RWPE2 (cell line): Measurements from ENCODE around the gene MAX.

Experiments
- ATAC-seq: fragments of 200-7000 bp; cut with Tn5 transposase; 3 replicates; pipeline ENCODE4 v1.9.1; 2021; ENCODE audit warnings: low read depth
- DNase-seq: peaks from one replicate; pipeline ENCODE4 v3.0.0-alpha.2; 2020; ENCODE audit warnings: low spot score
- H3K27ac ChIP-seq: fragments of 450-650 bp; 2 replicates; pipeline ENCODE4 v1.5.1; 2017; ENCODE audit warnings: mild to moderate bottlenecking; ENCODE audit not compliant: poor library complexity, severe bottlenecking
- H3K27me3 ChIP-seq: fragments of 250-450 bp; sonication (Bioruptor Pico); 2 replicates; pipeline ENCODE4 v1.5.1; 2021; ENCODE audit warnings: mild to moderate bottlenecking, moderate library complexity; ENCODE audit not compliant: insufficient read depth, poor library complexity, severe bottlenecking
- H3K36me3 ChIP-seq: fragments of 250-450 bp; sonication (Bioruptor Pico); 2 replicates; pipeline ENCODE4 v1.5.1; 2020; ENCODE audit warnings: low read depth, mild to moderate bottlenecking, moderate library complexity
- H3K4me1 ChIP-seq: fragments of 250-450 bp; sonication (Bioruptor Pico); 2 replicates; pipeline ENCODE4 v1.5.1; 2021; ENCODE audit warnings: mild to moderate bottlenecking, moderate library complexity; ENCODE audit not compliant: insufficient read depth, poor library complexity, severe bottlenecking
- H3K4me3 ChIP-seq: fragments of 250-450 bp; sonication (Bioruptor Pico); 2 replicates; pipeline ENCODE4 v1.5.1; 2021; ENCODE audit warnings: mild to moderate bottlenecking, moderate library complexity; ENCODE audit not compliant: severe bottlenecking
- H3K9me3 ChIP-seq: fragments of 250-450 bp; sonication (Bioruptor Pico); 2 replicates; pipeline ENCODE4 v1.5.1; 2021; ENCODE audit warnings: mild to moderate bottlenecking, moderate library complexity; ENCODE audit not compliant: severe bottlenecking
- CTCF ChIP-seq: fragments of 450-650 bp; IDR thresholded peaks from one replicate; pipeline ENCODE4 v1.5.1; 2017; ENCODE audit warnings: mild to moderate bottlenecking, moderate library complexity; ENCODE audit not compliant: poor library complexity, severe bottlenecking

The MAX gene

GRCh38 chr14:65070471-65070976 is 31.8 kb downstream of the MAX start:
- Histone ChIP-seq H3K36me3 (peaks cover 13% of the 10 kb centered on the region; the same call in 1 of the 2 replicates), H3K27me3 (no peaks in the 10 kb centered on the region), H3K4me3 (no peak overlapping the region), H3K27ac (no peak overlapping the region), H3K4me1 (peaks cover 11% of the 10 kb centered on the region), H3K9me3 (no peaks in the 10 kb centered on the region)
- peak; percentile 44; the same call in 2 of the 3 replicates for ATAC-seq
- no peak for TF ChIP-seq CTCF
- DNase-seq, result no peak

- no peak for TF ChIP-seq CTCF
- peaks cover 11% of the 10 kb centered on the region for H3K4me1 ChIP-seq
- DNase-seq (peak; percentile 30), ATAC-seq (no peak)
- peaks cover 7% of the 10 kb centered on the region; the same call in 1 of the 2 replicates for H3K36me3 ChIP-seq
- no peak overlapping the region for H3K27ac ChIP-seq
- H3K9me3 ChIP-seq, result no peaks in the 10 kb centered on the region
- H3K27me3 ChIP-seq, result no peaks in the 10 kb centered on the region
- no peak overlapping the region for H3K4me3 ChIP-seq
Measured at GRCh38 chr14:65069874-65070413, 32.4 kb downstream of the MAX start.

- peaks cover 28% of the 10 kb centered on the region for H3K36me3 ChIP-seq
- peaks cover 4% of the 10 kb centered on the region for H3K4me1 ChIP-seq
- ATAC-seq, result no peak
- H3K9me3 ChIP-seq, result no peaks in the 10 kb centered on the region
- H3K27ac ChIP-seq, result no peak overlapping the region
- H3K27me3 ChIP-seq, result no peaks in the 10 kb centered on the region
- DNase-seq, result no peak
- no peak for TF ChIP-seq CTCF
- no peak overlapping the region for H3K4me3 ChIP-seq
Measured at GRCh38 chr14:65065719-65066118, 36.6 kb downstream of the MAX start.

GRCh38 chr14:65062096-65063075 is 39.9 kb downstream of the MAX start:
- Histone ChIP-seq H3K4me1 (no peaks in the 10 kb centered on the region), H3K27ac (no peak overlapping the region), H3K27me3 (no peaks in the 10 kb centered on the region), H3K36me3 (peaks cover 54% of the 10 kb centered on the region), H3K9me3 (no peaks in the 10 kb centered on the region), H3K4me3 (no peak overlapping the region)
- TF ChIP-seq CTCF, result no peak
- ATAC-seq (peak; percentile 77), DNase-seq (no peak)
